Peyer's patch (tissue), 4 donors: Measurements from ENCODE around the gene DPM1.

Experiments
- CTCF ChIP-seq, 6 experiments: fragments of 450-650 bp in 4 of 6; fragments of 200-600 bp in 2 of 6; sonication (generic) in 1 of 6; IDR thresholded peaks; one replicate each; pipeline ENCODE4 v1.5.1; 2017 to 2019; ENCODE audit warnings: antibody characterized with exemption in 6 of 6, mild to moderate bottlenecking in 3 of 6, moderate library complexity in 1 of 6
- POLR2A ChIP-seq, 2 donors: fragments of 450-650 bp; IDR thresholded peaks; one replicate each; pipeline ENCODE4 v1.5.1; 2017; ENCODE audit warnings: antibody characterized with exemption in 2 of 2, mild to moderate bottlenecking in 2 of 2, moderate library complexity in 2 of 2

GRCh38 chr20:50892394-50892793 is 65.9 kb downstream of the DPM1 start:
- TF ChIP-seq CTCF (IDR thresholded peaks at IDR 0.05), result no peak
- no peak for TF ChIP-seq POLR2A (IDR thresholded peaks at IDR 0.05)
